GM12878 (cell line): ENCODE results near the gene MLST8. TPM values are rescaled to one million over a fixed set of nuclear protein-coding genes. Genes with fewer than 3 reads are reported as not detected.
A peak's percentile ranks its signal among the peaks of the same experiment; 100 is the strongest.

Experiments
- ATAC-seq: fragments of 200-7000 bp; cut with Tn5 transposase; 3 replicates; pipeline ENCODE4 v1.9.1; 2020; ENCODE audit warnings: mild to moderate bottlenecking, moderate library complexity
- BruUV-seq: library from RNA; stranded (reverse); fragments of 400-500 nt; replicated peaks from 2 replicates; lab custom pipeline; 2021; lab: Mats Ljungman, UMichigan
- CTCF ChIA-PET: fragments of 300-600 bp; sonication (Branson Sonifier 250); formaldehyde crosslinking; extraction: SDS; loops from one replicate; lab custom pipeline; 2021; ENCODE audit warnings: inconsistent platforms; lab: Yijun Ruan, JAX
- POLR2A ChIA-PET: fragments of 350-600 bp; formaldehyde crosslinking; extraction: SDS; loops from one replicate; lab custom pipeline; 2021; ENCODE audit warnings: inconsistent platforms; lab: Charles Lee
- RAD21 ChIA-PET: fragments of 300-600 bp; sonication (Branson Sonifier 250); formaldehyde crosslinking; loops from one replicate; lab custom pipeline; 2023; ENCODE audit warnings: antibody characterized with exemption; ENCODE audit not compliant: unreplicated experiment; lab: Charles Lee
- SMC1A ChIA-PET: fragments of 300-600 bp; sonication (Branson Sonifier 250); formaldehyde crosslinking; loops from one replicate; lab custom pipeline; 2023; ENCODE audit not compliant: unreplicated experiment, uncharacterized antibody; lab: Charles Lee
- DNase-seq: peaks from one replicate; pipeline ENCODE4 v3.0.0-alpha.2; 2011; ENCODE audit warnings: low read depth, low spot score
- FAIRE-seq: peaks from 3 replicates; lab custom pipeline; 2011; peaks lifted over from hg19 to GRCh38; lab: Jason Lieb, UNC
- H2AFZ ChIP-seq: 2 replicates; pipeline ENCODE4 v1.6.0; 2011; ENCODE audit warnings: low read depth, low read length, control low read depth; ENCODE audit not compliant: control insufficient read depth
- H3K27ac ChIP-seq: 2 replicates; pipeline ENCODE4 v1.5.1; 2011; ENCODE audit warnings: control low read depth; ENCODE audit not compliant: control insufficient read depth, insufficient read depth
- H3K27me3 ChIP-seq, 2 experiments: replicated peaks in 1 of 2; 2 replicates each; pipeline versions ENCODE4 v1.6.0 to v1.6.1; 2011; ENCODE audit warnings: low read length in 1 of 2; ENCODE audit not compliant: control insufficient read depth in 2 of 2, insufficient read depth in 2 of 2
- H3K36me3 ChIP-seq, 2 experiments: 2 replicates each; pipeline ENCODE4 v1.5.1; 2011; ENCODE audit warnings: low read length in 1 of 2; ENCODE audit not compliant: control insufficient read depth in 2 of 2, insufficient read depth in 2 of 2
- H3K4me1 ChIP-seq: 2 replicates; pipeline ENCODE4 v1.6.1; 2011; ENCODE audit warnings: mild to moderate bottlenecking, low read length, moderate library complexity, mixed read lengths; ENCODE audit not compliant: control insufficient read depth, insufficient read depth
- H3K4me2 ChIP-seq: 2 replicates; pipeline ENCODE4 v1.6.0; 2011; ENCODE audit warnings: control low read depth; ENCODE audit not compliant: control insufficient read depth, insufficient read depth
- H3K4me3 ChIP-seq: fragments of 200-600 bp; sonication (generic); 2 replicates; pipeline ENCODE4 v1.5.1; 2016
- H3K79me2 ChIP-seq: 2 replicates; pipeline ENCODE4 v1.6.0; 2011; ENCODE audit warnings: low read length; ENCODE audit not compliant: control insufficient read depth, insufficient read depth
- H3K9ac ChIP-seq: 2 replicates; pipeline ENCODE4 v1.8.0; 2011; ENCODE audit warnings: low read length, control low read depth, mixed read lengths; ENCODE audit not compliant: control insufficient read depth, insufficient read depth
- H3K9me3 ChIP-seq: replicated peaks from 3 replicates; pipeline ENCODE4 v1.5.1; 2011; ENCODE audit warnings: mild to moderate bottlenecking, low read length; ENCODE audit not compliant: control insufficient read depth, insufficient read depth
- H4K20me1 ChIP-seq: 2 replicates; pipeline ENCODE4 v1.6.0; 2011; ENCODE audit not compliant: control insufficient read depth, insufficient read depth
- EP300 ChIP-seq, 2 experiments: fragments of 150-350 bp in 1 of 2; IDR thresholded peaks; 2 replicates each; pipeline ENCODE4 v1.6.1; 2011 to 2012; ENCODE audit warnings: low read depth in 2 of 2, low read length in 2 of 2, borderline replicate concordance in 1 of 2, improper control_type of control experiment in 1 of 2, inconsistent platforms in 1 of 2; ENCODE audit not compliant: control insufficient read depth in 1 of 2
- MXI1 ChIP-seq: fragments of 150-350 bp; IDR thresholded peaks from 2 replicates; pipeline ENCODE4 v1.6.1; 2011; ENCODE audit warnings: low read depth, mild to moderate bottlenecking, inconsistent platforms, low read length, improper control_type of control experiment
- NFYB ChIP-seq: IDR thresholded peaks from 2 replicates; pipeline ENCODE4 v1.6.1; 2011; ENCODE audit warnings: low read depth, mild to moderate bottlenecking, low read length, improper control_type of control experiment, moderate library complexity; ENCODE audit not compliant: insufficient read depth
- NRF1 ChIP-seq: conservative IDR thresholded peaks from 2 replicates; pipeline ENCODE4 v1.6.1; 2011; ENCODE audit warnings: mild to moderate bottlenecking, low read depth, low read length, improper control_type of control experiment
- POLR2A ChIP-seq: IDR thresholded peaks from 2 replicates; pipeline ENCODE4 v1.6.1; 2011; ENCODE audit warnings: low read depth, mild to moderate bottlenecking, low read length
- POU2F2 ChIP-seq: IDR thresholded peaks from 3 replicates; pipeline ENCODE4 v1.6.1; 2011; ENCODE audit warnings: low read depth, mild to moderate bottlenecking, low read length, borderline replicate concordance
- SMAD1 ChIP-seq: fragments of 450-650 bp; IDR thresholded peaks from 2 replicates; pipeline ENCODE4 v1.6.1; 2018; ENCODE audit warnings: mild to moderate bottlenecking, low read depth; ENCODE audit not compliant: partially characterized antibody
- ZNF384 ChIP-seq: IDR thresholded peaks from 2 replicates; pipeline ENCODE4 v1.6.1; 2012; ENCODE audit warnings: low read depth, mild to moderate bottlenecking, low read length, improper control_type of control experiment, borderline replicate concordance
- ZZZ3 ChIP-seq: IDR thresholded peaks from 2 replicates; pipeline ENCODE4 v1.6.1; 2011; ENCODE audit warnings: low read depth; ENCODE audit not compliant: control insufficient read depth, insufficient read length
- WGBS: methylation state at CpG from one replicate; pipeline ENCODE4 v1.1.6; 2016; ENCODE audit warnings: low lambda C conversion rate; ENCODE audit not compliant: insufficient replicate concordance, insufficient coverage; ENCODE audit errors: missing lambda C conversion rate; 5-methylcytosine and 5-hydroxymethylcytosine counted together
- in situ Hi-C: fragments of 300-500 bp; cut with MboI; formaldehyde crosslinking; loops from 9 replicates; pipeline ENCODE4 v1.14.3; 2018; ENCODE audit warnings: mixed read lengths
- intact Hi-C: fragments of 100-400 bp; cut with micrococcal nuclease; formaldehyde crosslinking; loops from one replicate; pipeline ENCODE4 v1.14.2; 2022; ENCODE audit not compliant: unreplicated experiment
- polyA plus RNA-seq, 11 experiments: library from polyadenylated mRNA; depleted of rRNA in 4 of 11; unstranded in 6 of 11; stranded (reverse) in 5 of 11; fragments of >200 nt; fragmentation: Nextera tagmentation in 4 of 11; fragmentation: Illumina TruSeq in 1 of 11; extraction: Ambion mirVana in 4 of 11; extraction: Trizol in 1 of 11; gene quantifications; 1 replicate in 1 of 11; 2 replicates in 10 of 11; pipeline versions ENCODE4 v1.2.1 to v1.2.3, GENCODE V29; 2011 to 2016; ENCODE audit warnings: inconsistent platforms in 2 of 11, missing spikeins in 2 of 11, low read depth in 1 of 11
- total RNA-seq, 4 experiments: library from RNA; depleted of rRNA in 3 of 4; stranded (reverse); fragments of >200 nt in 3 of 4; fragmentation: Illumina TruSeq in 1 of 4; extraction: Trizol in 1 of 4; gene quantifications; 2 replicates each; pipeline versions ENCODE4 v1.2.1 to v1.2.3, GENCODE V29; 2013 to 2021
- TF ChIP-seq, protein P1 (sequence below): IDR thresholded peaks from 2 replicates; pipeline ENCODE4 v1.6.1; 2012; ENCODE audit warnings: low read depth, low read length, improper control_type of control experiment

MLST8 gene
- total and polyA plus RNA-seq, 10 of the 15 experiments (the other 5 are each of a cell fraction or from before 2014, with no cell fraction given), result 1.0 to 114 (median 64.2) TPM

DNA sequence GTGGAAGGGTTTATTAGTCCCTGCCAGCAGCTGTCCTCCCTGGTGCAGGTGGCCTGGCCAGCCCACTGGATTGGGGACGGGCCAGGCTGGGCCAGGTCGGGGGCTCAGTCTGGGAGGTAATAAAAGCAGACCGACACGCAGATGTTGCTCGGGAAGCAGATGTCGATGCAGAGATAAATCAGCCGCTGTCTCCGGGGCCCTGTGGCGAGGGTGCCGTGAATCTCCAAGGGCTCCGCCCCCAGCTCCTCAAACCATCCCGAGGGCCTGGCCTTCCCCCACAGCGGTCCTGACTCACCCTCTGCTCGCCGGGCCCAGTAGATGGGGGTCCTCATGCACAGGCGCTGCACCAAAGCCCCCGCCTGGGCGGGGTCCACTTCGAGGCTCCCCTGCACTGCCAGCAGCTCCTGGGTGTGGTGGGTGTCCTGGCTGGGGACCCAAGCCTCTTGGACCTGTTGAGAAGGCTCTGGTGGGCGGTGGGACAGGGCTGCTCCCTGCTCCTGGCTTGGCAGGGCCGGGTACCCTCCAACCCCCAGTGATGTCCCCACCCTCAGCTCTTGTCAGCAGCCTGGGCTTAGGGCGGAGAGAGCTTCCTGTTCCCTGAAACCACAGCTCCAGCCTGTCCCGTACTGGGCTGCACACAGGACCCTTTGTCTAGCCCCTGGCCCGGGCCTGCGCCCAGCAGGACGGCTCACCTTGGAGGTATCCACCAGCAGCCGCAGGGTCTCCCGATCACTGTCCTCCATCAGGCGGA is 4.2 kb downstream of the MLST8 start:
- no peak overlapping the region for H3K9ac ChIP-seq
- DNase-seq (no peak), ATAC-seq (no peak), FAIRE-seq (no peak)
- TF ChIP-seq EP300 (IDR thresholded peaks at IDR 0.05; ENCODE audit: borderline replicate concordance in 1 of 2, control insufficient read depth in 1 of 2, low read depth in 2 of 2, low read length in 2 of 2) (no peak), ZZZ3 (no peak), MXI1 (no peak), POLR2A (no peak; the same call in 1 of the 2 replicates), ZNF384 (no peak), POU2F2 (no peak), SMAD1 (no peak)
- no peak overlapping the region for H2AFZ ChIP-seq
- POLR2A ChIA-PET, result no interaction called here
- H3K79me2 ChIP-seq, result peaks cover 33% of the 10 kb centered on the region
- H3K36me3 ChIP-seq, result peaks cover 8 to 19% of the 10 kb centered on the region in 2 experiments; a peak in 3 of 4 replicates
- H3K4me3 ChIP-seq, result no peak overlapping the region
- H4K20me1 ChIP-seq, result no peaks in the 10 kb centered on the region
- 93% methylated on average over 29 of the region's 29 CpGs for WGBS
- in situ Hi-C loops (no loop called here), intact Hi-C loops (loop anchor here (5.0 kb wide), 1 partner anchor 43 kb away; the partner anchor contains the start of gene ECI1)
- no TSS peak for BruUV-seq
- RAD21 ChIA-PET, result no interaction called here
- H3K9me3 ChIP-seq, result no peaks in the 10 kb centered on the region
- no peaks in the 10 kb centered on the region for H3K27me3 ChIP-seq
- H3K27ac ChIP-seq, result no peak overlapping the region
- CTCF ChIA-PET, result no interaction called here
- no peak overlapping the region for H3K4me2 ChIP-seq
- peaks cover 6% of the 10 kb centered on the region; the same call in 1 of the 2 replicates for H3K4me1 ChIP-seq
- SMC1A ChIA-PET, result no interaction called here

DNA sequence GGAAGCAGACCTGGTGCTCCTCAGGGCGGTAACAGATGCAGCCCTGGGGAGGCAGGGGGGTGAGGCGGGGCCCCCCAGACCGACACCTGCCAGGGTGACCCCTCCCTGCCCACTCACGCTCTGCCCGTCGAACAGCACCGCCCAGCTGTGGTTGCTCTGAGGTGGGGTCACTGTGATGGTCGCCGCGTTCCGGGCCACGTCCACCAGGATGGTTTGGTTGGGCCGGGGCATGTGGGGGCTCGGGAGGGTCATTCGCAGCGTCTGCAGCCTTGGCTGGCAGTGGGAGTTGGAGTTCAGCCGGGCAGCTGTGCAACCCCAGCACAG is 4.7 kb downstream of the MLST8 start:
- RAD21 ChIA-PET, result no interaction called here
- DNase-seq, result no peak

More for the DNA sequence above, 4.7 kb downstream of the MLST8 start:
- intact Hi-C loops (no loop called here), in situ Hi-C loops (no loop called here)
- Histone ChIP-seq H4K20me1 (no peaks in the 10 kb centered on the region), H3K79me2 (peaks cover 34% of the 10 kb centered on the region), H3K27ac (no peak overlapping the region), H3K9me3 (no peaks in the 10 kb centered on the region), H2AFZ (no peak overlapping the region), H3K27me3 (no peaks in the 10 kb centered on the region), H3K36me3 (peaks cover 8 to 19% of the 10 kb centered on the region in 2 experiments; a peak in 3 of 4 replicates), H3K4me2 (no peak overlapping the region), H3K9ac (no peak overlapping the region), H3K4me3 (no peak overlapping the region), H3K4me1 (peaks cover 6% of the 10 kb centered on the region; the same call in 1 of the 2 replicates)
- ChIA-PET CTCF (no interaction called here), SMC1A (no interaction called here), POLR2A (no interaction called here)
- no peak for FAIRE-seq
- BruUV-seq, result no TSS peak
- TF ChIP-seq POLR2A (peak; percentile 33; the same call in 1 of the 2 replicates), NRF1 (no peak), NFYB (no peak)
- TF ChIP-seq, protein P1, sequence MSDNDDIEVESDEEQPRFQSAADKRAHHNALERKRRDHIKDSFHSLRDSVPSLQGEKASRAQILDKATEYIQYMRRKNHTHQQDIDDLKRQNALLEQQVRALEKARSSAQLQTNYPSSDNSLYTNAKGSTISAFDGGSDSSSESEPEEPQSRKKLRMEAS, result no peak
- no peak for ATAC-seq
- WGBS, result 97% methylated on average over 17 of the region's 17 CpGs
